Testis (tissue), 2 donors: ENCODE results near the gene FHIT.

Experiments used
- CTCF ChIP-seq, 3 experiments: fragments of 450-650 bp in 2 of 3; fragments of 200-600 bp in 1 of 3; sonication (generic) in 1 of 3; IDR thresholded peaks; one replicate each; pipeline ENCODE4 v1.5.1; 2016 to 2019; ENCODE audit warnings: antibody characterized with exemption in 3 of 3, mild to moderate bottlenecking in 2 of 3, moderate library complexity in 1 of 3
- POLR2A ChIP-seq: fragments of 450-650 bp; IDR thresholded peaks from one replicate; pipeline ENCODE4 v1.6.1; 2017; ENCODE audit warnings: antibody characterized with exemption, mild to moderate bottlenecking, moderate library complexity

GRCh38 chr3:60641354-60641753, 609.9 kb downstream of the FHIT start:
- TF ChIP-seq CTCF (IDR thresholded peaks at IDR 0.05): no peak
- TF ChIP-seq POLR2A: no peak
